ENCODE results near the gene EOMES.

GRCh38 chr3:27718459-27718858 is 3.7 kb downstream of the EOMES start:
- TF ChIP-seq CTCF (IDR thresholded peaks at IDR 0.05) (no peak), POLR2AphosphoS5 (IDR thresholded peaks at IDR 0.05) (no peak), POLR2A (IDR thresholded peaks at IDR 0.05) (no peak), EP300 (IDR thresholded peaks at IDR 0.05; ENCODE audit: low read depth) (no peak)
